OCI-LY7 (cell line): Measurements from ENCODE around the gene ATP6V0A1.
"Not testable (repeated sequence)": the region's sequence is repeated elsewhere in the genome, so short reads cannot be mapped to it uniquely, and the experiment has no call there.

ENCODE experiments used
- CTCF ChIP-seq: fragments of 200-600 bp; sonication (generic); conservative IDR thresholded peaks from 2 replicates; pipeline ENCODE4 v1.5.1; 2014; ENCODE audit warnings: mild to moderate bottlenecking, antibody characterized with exemption, low read length, moderate library complexity, mixed read lengths
- EZH2phosphoT487 ChIP-seq: fragments of 200-600 bp; sonication (generic); IDR thresholded peaks from 2 replicates; pipeline ENCODE4 v1.6.1; 2018; ENCODE audit warnings: low read depth, borderline replicate concordance, mild to moderate bottlenecking, mixed run types, antibody characterized with exemption, low read length, moderate library complexity, mixed read lengths

DNA sequence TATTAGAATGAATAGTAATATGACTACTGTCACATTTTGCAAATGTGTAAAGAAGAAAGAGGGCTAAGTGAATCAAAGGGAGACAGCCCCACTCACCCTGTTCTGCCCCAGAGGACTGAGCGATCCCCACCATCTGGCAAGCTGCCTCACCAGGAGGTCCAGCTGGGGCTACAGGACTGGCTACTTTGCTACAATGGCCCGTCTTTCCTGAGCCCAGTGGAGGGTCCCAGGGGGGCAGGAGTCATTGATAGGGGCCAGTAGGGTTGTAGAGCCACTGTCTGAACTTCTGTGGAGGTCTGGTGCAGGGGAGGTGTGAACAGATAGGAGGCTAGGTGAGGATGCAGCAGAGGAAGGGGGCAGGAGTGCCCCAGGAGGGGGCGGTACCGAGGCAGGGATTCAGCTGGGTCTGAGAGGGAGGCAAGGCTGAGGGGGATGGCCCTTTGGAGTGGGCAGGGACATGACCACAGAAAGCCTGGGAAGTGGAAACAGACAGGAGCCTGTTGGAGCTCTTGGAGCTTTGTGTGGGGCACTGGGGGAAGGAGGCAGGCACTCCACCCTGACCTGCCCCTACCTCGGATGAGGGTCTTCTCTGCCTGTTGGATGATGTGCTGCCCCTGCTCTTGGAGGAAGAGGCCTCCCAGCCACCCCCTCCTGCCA is 97.4 kb downstream of the ATP6V0A1 start:
- TF ChIP-seq CTCF: peak; percentile 52
- TF ChIP-seq EZH2phosphoT487: not testable (repeated sequence)
